ENCODE data around the gene BAIAP3.

DNA sequence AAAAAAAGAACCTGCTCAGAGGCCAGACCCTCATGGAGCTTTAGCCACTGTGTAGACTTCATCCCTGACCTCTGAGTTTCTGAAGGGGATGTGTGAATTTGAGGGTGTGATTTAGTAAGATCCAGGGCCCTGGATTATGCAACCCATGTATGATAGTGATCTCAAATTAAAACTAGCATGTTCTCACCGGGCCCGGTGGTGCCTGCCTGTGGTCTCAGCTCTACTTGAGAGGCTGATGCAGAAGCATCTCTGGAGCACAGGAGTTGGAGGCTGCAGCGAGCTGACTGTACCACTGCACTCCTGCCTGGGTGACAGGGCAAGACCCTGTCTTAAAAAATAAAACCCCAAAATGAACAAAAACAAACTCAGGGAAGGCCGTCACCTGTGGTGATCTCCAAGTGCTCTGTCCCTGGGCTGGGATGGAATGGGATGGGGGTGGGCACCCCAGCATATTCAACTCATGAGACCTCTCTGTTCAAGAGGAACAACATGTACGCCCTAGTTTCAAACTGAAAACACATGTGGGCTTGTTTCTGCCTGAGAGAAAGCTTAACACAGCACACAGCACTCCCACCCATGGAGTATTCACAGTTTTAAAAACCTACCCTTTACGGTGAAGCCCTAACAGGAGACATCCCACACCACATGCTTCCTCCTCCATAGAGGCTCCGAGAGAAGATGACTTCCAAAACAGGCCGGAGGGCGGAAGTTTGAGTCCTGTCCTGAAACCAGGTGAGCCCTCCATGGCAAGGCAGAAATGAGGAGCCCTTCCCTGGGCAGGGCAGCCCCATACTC lies 48.4 kb downstream of the BAIAP3 start:
- TF ChIP-seq, protein P1, sequence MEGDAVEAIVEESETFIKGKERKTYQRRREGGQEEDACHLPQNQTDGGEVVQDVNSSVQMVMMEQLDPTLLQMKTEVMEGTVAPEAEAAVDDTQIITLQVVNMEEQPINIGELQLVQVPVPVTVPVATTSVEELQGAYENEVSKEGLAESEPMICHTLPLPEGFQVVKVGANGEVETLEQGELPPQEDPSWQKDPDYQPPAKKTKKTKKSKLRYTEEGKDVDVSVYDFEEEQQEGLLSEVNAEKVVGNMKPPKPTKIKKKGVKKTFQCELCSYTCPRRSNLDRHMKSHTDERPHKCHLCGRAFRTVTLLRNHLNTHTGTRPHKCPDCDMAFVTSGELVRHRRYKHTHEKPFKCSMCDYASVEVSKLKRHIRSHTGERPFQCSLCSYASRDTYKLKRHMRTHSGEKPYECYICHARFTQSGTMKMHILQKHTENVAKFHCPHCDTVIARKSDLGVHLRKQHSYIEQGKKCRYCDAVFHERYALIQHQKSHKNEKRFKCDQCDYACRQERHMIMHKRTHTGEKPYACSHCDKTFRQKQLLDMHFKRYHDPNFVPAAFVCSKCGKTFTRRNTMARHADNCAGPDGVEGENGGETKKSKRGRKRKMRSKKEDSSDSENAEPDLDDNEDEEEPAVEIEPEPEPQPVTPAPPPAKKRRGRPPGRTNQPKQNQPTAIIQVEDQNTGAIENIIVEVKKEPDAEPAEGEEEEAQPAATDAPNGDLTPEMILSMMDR (IDR thresholded peaks at IDR 0.05; ENCODE audit: insufficient read depth, low read length) = no peak
- TF ChIP-seq POLR2AphosphoS5 (IDR thresholded peaks at IDR 0.05; ENCODE audit: low read depth) (no peak), GABPA (IDR thresholded peaks at IDR 0.05; ENCODE audit: low read depth) (no peak), SPI1 (IDR thresholded peaks at IDR 0.05; ENCODE audit: borderline replicate concordance, low read depth) (no peak)
- TF ChIP-seq, protein P2, sequence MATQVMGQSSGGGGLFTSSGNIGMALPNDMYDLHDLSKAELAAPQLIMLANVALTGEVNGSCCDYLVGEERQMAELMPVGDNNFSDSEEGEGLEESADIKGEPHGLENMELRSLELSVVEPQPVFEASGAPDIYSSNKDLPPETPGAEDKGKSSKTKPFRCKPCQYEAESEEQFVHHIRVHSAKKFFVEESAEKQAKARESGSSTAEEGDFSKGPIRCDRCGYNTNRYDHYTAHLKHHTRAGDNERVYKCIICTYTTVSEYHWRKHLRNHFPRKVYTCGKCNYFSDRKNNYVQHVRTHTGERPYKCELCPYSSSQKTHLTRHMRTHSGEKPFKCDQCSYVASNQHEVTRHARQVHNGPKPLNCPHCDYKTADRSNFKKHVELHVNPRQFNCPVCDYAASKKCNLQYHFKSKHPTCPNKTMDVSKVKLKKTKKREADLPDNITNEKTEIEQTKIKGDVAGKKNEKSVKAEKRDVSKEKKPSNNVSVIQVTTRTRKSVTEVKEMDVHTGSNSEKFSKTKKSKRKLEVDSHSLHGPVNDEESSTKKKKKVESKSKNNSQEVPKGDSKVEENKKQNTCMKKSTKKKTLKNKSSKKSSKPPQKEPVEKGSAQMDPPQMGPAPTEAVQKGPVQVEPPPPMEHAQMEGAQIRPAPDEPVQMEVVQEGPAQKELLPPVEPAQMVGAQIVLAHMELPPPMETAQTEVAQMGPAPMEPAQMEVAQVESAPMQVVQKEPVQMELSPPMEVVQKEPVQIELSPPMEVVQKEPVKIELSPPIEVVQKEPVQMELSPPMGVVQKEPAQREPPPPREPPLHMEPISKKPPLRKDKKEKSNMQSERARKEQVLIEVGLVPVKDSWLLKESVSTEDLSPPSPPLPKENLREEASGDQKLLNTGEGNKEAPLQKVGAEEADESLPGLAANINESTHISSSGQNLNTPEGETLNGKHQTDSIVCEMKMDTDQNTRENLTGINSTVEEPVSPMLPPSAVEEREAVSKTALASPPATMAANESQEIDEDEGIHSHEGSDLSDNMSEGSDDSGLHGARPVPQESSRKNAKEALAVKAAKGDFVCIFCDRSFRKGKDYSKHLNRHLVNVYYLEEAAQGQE (IDR thresholded peaks at IDR 0.05; ENCODE audit: insufficient replicate concordance, low read depth) = no peak

Measured in HL-60 (cell line).